ENCODE measurements around the gene CLN6. TPM values are rescaled to one million over a fixed set of nuclear protein-coding genes. Genes with fewer than 3 reads are reported as not detected.

Gene CLN6
- total RNA-seq, 4 donors from 2014 or later: 20.3 to 38.1 (median 27.9) TPM

DNA sequence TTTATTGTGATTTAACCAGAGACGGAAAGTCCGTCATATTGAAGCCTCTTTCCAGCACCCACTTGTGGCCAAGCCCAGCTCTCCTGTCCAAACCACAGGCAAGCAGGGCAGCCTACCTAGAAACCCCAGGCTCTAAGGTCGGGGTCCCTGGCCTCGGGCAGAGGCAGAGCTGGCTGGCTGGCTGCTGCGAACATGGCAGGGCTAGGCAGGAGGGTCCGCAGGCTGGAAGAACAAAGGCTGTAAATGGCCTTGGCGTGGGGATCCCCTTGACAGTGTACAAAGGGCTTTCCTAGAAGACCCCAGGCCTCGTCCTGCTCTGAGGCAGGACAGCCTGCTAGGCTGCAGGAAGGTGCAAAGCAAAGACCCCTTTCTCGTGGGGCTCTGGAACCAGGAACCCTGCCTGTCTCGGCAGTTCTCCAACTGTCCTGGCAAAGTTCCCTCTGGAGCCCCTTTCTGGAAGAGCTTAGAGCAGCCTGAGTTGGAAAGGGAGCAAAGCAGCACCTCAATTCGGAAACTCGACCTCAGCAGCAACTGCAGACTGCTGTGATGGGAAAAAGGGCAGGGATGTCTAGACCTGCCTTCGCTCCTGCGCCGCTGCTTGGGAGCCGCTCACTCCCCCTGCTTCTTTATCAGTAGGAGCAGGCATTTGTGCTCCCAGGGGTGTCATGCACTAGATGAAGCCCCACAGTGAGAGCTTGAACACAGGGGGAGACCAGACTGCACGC lies 32.9 kb downstream of the CLN6 start:
- Histone ChIP-seq H3K36me3 (peaks cover 20% of the 10 kb centered on the region), H3K27ac (no peak overlapping the region), H3K9me3 (no peaks in the 10 kb centered on the region), H3K27me3 (no peaks in the 10 kb centered on the region), H3K4me1 (peaks cover 9% of the 10 kb centered on the region), H3K4me3 (no peak overlapping the region)
- 83% methylated on average over 15 of the region's 17 CpGs for WGBS
- no peak for TF ChIP-seq POLR2A (IDR thresholded peaks at IDR 0.05)
- TF ChIP-seq, protein P1, sequence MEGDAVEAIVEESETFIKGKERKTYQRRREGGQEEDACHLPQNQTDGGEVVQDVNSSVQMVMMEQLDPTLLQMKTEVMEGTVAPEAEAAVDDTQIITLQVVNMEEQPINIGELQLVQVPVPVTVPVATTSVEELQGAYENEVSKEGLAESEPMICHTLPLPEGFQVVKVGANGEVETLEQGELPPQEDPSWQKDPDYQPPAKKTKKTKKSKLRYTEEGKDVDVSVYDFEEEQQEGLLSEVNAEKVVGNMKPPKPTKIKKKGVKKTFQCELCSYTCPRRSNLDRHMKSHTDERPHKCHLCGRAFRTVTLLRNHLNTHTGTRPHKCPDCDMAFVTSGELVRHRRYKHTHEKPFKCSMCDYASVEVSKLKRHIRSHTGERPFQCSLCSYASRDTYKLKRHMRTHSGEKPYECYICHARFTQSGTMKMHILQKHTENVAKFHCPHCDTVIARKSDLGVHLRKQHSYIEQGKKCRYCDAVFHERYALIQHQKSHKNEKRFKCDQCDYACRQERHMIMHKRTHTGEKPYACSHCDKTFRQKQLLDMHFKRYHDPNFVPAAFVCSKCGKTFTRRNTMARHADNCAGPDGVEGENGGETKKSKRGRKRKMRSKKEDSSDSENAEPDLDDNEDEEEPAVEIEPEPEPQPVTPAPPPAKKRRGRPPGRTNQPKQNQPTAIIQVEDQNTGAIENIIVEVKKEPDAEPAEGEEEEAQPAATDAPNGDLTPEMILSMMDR (IDR thresholded peaks at IDR 0.05): no peak
- no peak for TF ChIP-seq POLR2AphosphoS5 (IDR thresholded peaks at IDR 0.05)
- no peak for TF ChIP-seq EP300 (IDR thresholded peaks at IDR 0.05)
- no peak for DNase-seq (ENCODE audit: low spot score in 2 of 2)

DNA sequence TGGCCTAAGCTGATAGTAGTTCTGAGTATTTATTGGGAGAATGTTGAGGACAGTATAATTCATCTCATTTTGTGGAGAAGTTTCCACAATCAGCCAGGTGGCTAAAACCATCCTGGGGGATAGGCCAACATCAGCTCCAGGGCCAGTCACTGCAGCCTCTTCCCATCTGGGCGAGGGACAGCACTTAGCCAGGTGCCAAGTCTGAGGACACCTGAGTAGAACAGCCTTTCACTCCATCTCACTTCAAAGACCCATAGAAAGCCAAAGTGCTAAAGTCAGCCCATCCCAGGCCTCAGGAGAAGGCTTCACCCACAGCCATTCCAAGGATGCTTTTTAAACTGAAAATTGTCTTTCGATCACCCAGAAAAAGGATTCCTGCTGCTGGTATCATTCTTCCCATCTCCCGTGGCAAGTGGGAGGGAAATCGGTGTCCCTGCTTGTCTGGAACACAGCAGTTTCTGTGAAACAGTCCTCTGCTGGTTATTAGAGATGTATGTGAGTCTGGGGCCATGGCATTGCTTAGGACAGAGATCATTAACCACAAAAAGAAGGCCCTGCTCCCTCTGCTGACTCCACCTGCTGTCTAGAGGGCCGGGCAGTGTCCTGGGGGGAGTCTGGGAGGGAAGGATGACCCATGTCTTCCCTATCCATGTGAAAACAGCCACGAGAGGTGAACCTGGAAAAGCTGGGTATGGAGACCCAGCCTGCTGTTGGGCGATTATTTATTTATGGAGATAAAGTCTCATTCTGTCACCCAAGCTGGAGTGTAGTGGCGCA lies 34.0 kb downstream of the CLN6 start:
- Histone ChIP-seq H3K27ac (no peak overlapping the region), H3K9me3 (no peaks in the 10 kb centered on the region), H3K36me3 (peaks cover 20% of the 10 kb centered on the region), H3K27me3 (no peaks in the 10 kb centered on the region), H3K4me3 (no peak overlapping the region), H3K4me1 (peaks cover 4% of the 10 kb centered on the region)
- no peak for TF ChIP-seq POLR2AphosphoS5 (IDR thresholded peaks at IDR 0.05)
- TF ChIP-seq, protein P1 (IDR thresholded peaks at IDR 0.05): no peak
- no peak for TF ChIP-seq EP300 (IDR thresholded peaks at IDR 0.05)
- TF ChIP-seq POLR2A (IDR thresholded peaks at IDR 0.05): no peak
- 76% methylated on average over 8 of the region's 8 CpGs for WGBS
- no peak for DNase-seq (ENCODE audit: low spot score in 2 of 2)

DNA sequence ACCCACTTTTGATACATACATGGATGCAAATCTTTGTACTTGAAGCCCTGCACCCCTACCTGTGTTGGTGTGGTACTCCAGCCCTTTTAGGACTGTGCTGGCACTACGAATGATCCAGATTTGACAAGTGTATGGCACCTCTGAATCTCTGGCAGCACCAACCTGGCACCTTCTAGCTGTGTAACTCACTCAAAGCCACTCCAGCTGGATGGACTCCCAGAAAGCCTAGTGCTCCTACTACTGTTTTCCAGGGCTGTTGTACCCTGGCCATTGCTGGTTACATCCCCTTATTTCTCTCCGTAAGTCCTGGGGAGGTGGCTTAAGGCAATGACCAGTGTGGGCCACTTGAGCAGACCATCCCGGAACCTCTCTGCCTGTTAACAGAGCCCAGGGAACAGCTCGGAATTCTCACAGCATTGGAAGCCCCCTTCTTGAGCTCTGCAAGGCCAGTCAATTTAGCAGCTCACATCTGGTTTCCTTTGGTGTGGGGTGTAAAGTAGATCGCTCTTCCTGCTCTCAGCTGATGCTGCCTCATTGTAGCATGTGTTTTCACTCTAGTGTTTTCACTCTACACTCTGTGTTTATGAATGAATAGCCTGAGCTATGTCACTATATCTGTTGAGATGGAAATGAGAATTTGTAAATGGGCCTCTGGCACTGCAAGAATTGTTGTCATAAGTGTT lies 36.6 kb downstream of the CLN6 start:
- Histone ChIP-seq H3K9me3 (no peaks in the 10 kb centered on the region), H3K27me3 (no peaks in the 10 kb centered on the region), H3K27ac (no peak overlapping the region), H3K4me3 (no peak overlapping the region), H3K4me1 (peaks cover 7% of the 10 kb centered on the region), H3K36me3 (peaks cover 30% of the 10 kb centered on the region)
- WGBS: 72% methylated on average over 5 of the region's 5 CpGs
- TF ChIP-seq POLR2A (IDR thresholded peaks at IDR 0.05) (no peak), POLR2AphosphoS5 (IDR thresholded peaks at IDR 0.05) (no peak), EP300 (IDR thresholded peaks at IDR 0.05) (no peak)
- TF ChIP-seq, protein P1 (IDR thresholded peaks at IDR 0.05): no peak
- no peak for DNase-seq (ENCODE audit: low spot score in 2 of 2)

DNA sequence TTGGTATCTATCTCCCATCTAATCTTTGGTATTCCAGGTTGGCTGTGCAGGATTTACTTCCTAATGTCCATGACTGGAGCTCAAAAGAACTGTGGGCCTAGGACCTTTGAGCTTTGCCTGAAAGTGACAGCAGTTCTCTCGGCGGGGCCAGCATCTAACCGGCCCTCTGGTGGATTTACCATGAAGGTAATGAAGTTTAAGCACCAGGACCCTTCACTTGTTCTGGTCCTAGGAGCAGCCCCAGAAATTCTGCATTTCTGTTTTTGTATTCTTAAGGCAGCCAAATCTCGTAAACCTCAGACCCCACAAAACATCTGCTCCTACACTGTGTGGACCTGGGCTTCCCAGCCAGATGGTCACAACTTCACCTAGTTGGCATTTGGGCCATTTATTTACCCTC lies 37.4 kb downstream of the CLN6 start:
- Histone ChIP-seq H3K27me3 (no peaks in the 10 kb centered on the region), H3K4me3 (no peak overlapping the region), H3K36me3 (peaks cover 28% of the 10 kb centered on the region), H3K4me1 (peaks cover 15% of the 10 kb centered on the region), H3K9me3 (no peaks in the 10 kb centered on the region), H3K27ac (no peak overlapping the region)
- WGBS: 95% methylated on average over 4 of the region's 4 CpGs
- no peak for DNase-seq (ENCODE audit: low spot score in 2 of 2)
- TF ChIP-seq POLR2A (IDR thresholded peaks at IDR 0.05): no peak
- TF ChIP-seq POLR2AphosphoS5 (IDR thresholded peaks at IDR 0.05): no peak
- no peak for TF ChIP-seq EP300 (IDR thresholded peaks at IDR 0.05)
- TF ChIP-seq, protein P1 (IDR thresholded peaks at IDR 0.05): no peak

DNA sequence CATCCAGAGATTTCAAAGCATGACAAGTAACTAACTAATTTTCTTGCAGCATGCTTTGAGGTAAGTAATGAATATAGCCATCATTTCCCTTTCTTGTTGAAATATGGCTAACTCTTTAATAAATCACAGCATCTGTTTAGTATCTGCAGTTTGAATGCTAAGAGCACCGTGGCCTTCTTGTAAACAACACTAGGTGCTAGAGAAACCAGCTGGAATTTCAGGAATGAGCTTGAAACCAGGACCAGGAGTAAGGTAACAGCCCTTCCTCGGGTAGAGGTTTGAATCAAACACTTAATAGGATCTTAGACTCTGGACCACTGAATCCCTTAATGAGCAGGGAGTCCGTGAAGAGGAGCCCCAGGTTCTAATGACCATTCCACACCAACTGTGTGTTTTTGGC lies 38.0 kb downstream of the CLN6 start:
- H3K4me1 ChIP-seq: peaks cover 21% of the 10 kb centered on the region
- H3K27me3 ChIP-seq: no peaks in the 10 kb centered on the region
- TF ChIP-seq EP300 (IDR thresholded peaks at IDR 0.05): no peak
- no peak for TF ChIP-seq POLR2AphosphoS5 (IDR thresholded peaks at IDR 0.05)
- H3K36me3 ChIP-seq: peaks cover 26% of the 10 kb centered on the region
- no peak for DNase-seq (ENCODE audit: low spot score in 2 of 2)
- no peak overlapping the region for H3K27ac ChIP-seq
- WGBS: 53% methylated on average over 3 of the region's 3 CpGs
- no peak overlapping the region for H3K4me3 ChIP-seq
- H3K9me3 ChIP-seq: no peaks in the 10 kb centered on the region
